ENCODE measurements around the gene IL31.
A peak's percentile ranks its signal among the peaks of the same experiment; 100 is the strongest.

The IL31 gene

GRCh38 chr12:122126713-122127597, 47.1 kb downstream of the IL31 start:
- no peak for DNase-seq (ENCODE audit: extremely low read depth, low read depth)
- no peak; the same call in 1 of the 2 replicates for TF ChIP-seq CTCF (IDR thresholded peaks at IDR 0.05; ENCODE audit: low read depth, low read length)

GRCh38 chr12:122126342-122126635, 47.7 kb downstream of the IL31 start:
- TF ChIP-seq CTCF (IDR thresholded peaks at IDR 0.05; ENCODE audit: low read depth, low read length), result no peak
- no peak for DNase-seq (ENCODE audit: extremely low read depth, low read depth)

- DNase-seq (ENCODE audit: extremely low read depth, low read depth), result no peak
- no peak for TF ChIP-seq CTCF (IDR thresholded peaks at IDR 0.05; ENCODE audit: low read depth, low read length)
Measured at GRCh38 chr12:122125452-122126341, 48.3 kb downstream of the IL31 start.

- no peak for DNase-seq (ENCODE audit: extremely low read depth, low read depth)
- TF ChIP-seq CTCF (IDR thresholded peaks at IDR 0.05; ENCODE audit: low read depth, low read length), result no peak
Measured at GRCh38 chr12:122124370-122124769, 49.7 kb downstream of the IL31 start.

GRCh38 chr12:122123761-122124145, 50.3 kb downstream of the IL31 start:
- DNase-seq (ENCODE audit: extremely low read depth, low read depth), result no peak
- TF ChIP-seq CTCF (IDR thresholded peaks at IDR 0.05; ENCODE audit: low read depth, low read length), result no peak

- peak; percentile 68 for TF ChIP-seq CTCF (IDR thresholded peaks at IDR 0.05; ENCODE audit: low read depth, low read length)
- no peak for DNase-seq (ENCODE audit: extremely low read depth, low read depth)
Measured at GRCh38 chr12:122123051-122123760, 50.8 kb downstream of the IL31 start.
